Endometrial microvascular endothelial cells (primary cell): ENCODE results near the gene DPP7. TPM values are rescaled to one million over a fixed set of nuclear protein-coding genes. Genes with fewer than 3 reads are reported as not detected.

Experiments used
- in situ Hi-C: cut with HindIII; loops from 2 replicates; pipeline ENCODE4 v1.10.0; 2017; ENCODE audit warnings: low sequenced_read_pairs, low pct_unique_long_range_greater_than_20kb; ENCODE audit errors: inconsistent ontology term
- total RNA-seq: library from RNA; depleted of rRNA; stranded (reverse); fragments of >200 nt; gene quantifications from one replicate; pipeline ENCODE4 v1.2.3, GENCODE V29; 2015; ENCODE audit errors: inconsistent ontology term

DPP7 gene
- total RNA-seq, 1 donor from 2014 or later, result 99.2 TPM

- in situ Hi-C loops, result loop anchor here (25.0 kb wide), 1 partner anchor 213 kb away; the partner anchor contains the start of genes C8G and FBXW5
These were observed 35.5 kb upstream of the DPP7 start for GRCh38 chr9:137149942-137150616.

- in situ Hi-C loops, result no loop called here
These were observed 34.8 kb upstream of the DPP7 start for GRCh38 chr9:137149363-137149762.

GRCh38 chr9:137148661-137149060 lies 34.1 kb upstream of the DPP7 start:
- in situ Hi-C loops, result no loop called here

GRCh38 chr9:137148242-137148641 lies 33.7 kb upstream of the DPP7 start:
- in situ Hi-C loops, result no loop called here

- in situ Hi-C loops, result no loop called here
These were observed 33.2 kb upstream of the DPP7 start for GRCh38 chr9:137147793-137148160.

GRCh38 chr9:137147091-137147792 lies 32.7 kb upstream of the DPP7 start:
- in situ Hi-C loops, result no loop called here

- in situ Hi-C loops, result no loop called here
These were observed 32.0 kb upstream of the DPP7 start for GRCh38 chr9:137146527-137146918.

- in situ Hi-C loops, result no loop called here
These were observed 31.4 kb upstream of the DPP7 start for GRCh38 chr9:137145731-137146526.

GRCh38 chr9:137143459-137143858 lies 28.9 kb upstream of the DPP7 start:
- in situ Hi-C loops, result no loop called here

- in situ Hi-C loops, result no loop called here
These were observed 27.7 kb upstream of the DPP7 start for GRCh38 chr9:137141976-137142936.

GRCh38 chr9:137141050-137141810 lies 26.7 kb upstream of the DPP7 start:
- in situ Hi-C loops, result no loop called here

GRCh38 chr9:137140151-137141012 lies 25.8 kb upstream of the DPP7 start:
- in situ Hi-C loops, result no loop called here

GRCh38 chr9:137139468-137140150 lies 25.1 kb upstream of the DPP7 start:
- in situ Hi-C loops, result no loop called here

GRCh38 chr9:137138722-137139467 lies 24.4 kb upstream of the DPP7 start, which contains the start of gene GRIN1:
GRIN1 (plus strand) TSS chr9:137139154; CDS start chr9:137139487, 333 bp downstream.
- in situ Hi-C loops, result no loop called here

- in situ Hi-C loops, result no loop called here
These were observed 23.7 kb upstream of the DPP7 start for GRCh38 chr9:137138058-137138721.
